HG03520 (cell line): ENCODE measurements around the gene TRPV2.

Experiments
- ATAC-seq: cut with Tn5 transposase; IDR thresholded peaks from one replicate; pipeline ENCODE4 v1.9.1; 2021; ENCODE audit warnings: mild to moderate bottlenecking, moderate library complexity; ENCODE audit not compliant: unreplicated experiment

TRPV2 gene

DNA sequence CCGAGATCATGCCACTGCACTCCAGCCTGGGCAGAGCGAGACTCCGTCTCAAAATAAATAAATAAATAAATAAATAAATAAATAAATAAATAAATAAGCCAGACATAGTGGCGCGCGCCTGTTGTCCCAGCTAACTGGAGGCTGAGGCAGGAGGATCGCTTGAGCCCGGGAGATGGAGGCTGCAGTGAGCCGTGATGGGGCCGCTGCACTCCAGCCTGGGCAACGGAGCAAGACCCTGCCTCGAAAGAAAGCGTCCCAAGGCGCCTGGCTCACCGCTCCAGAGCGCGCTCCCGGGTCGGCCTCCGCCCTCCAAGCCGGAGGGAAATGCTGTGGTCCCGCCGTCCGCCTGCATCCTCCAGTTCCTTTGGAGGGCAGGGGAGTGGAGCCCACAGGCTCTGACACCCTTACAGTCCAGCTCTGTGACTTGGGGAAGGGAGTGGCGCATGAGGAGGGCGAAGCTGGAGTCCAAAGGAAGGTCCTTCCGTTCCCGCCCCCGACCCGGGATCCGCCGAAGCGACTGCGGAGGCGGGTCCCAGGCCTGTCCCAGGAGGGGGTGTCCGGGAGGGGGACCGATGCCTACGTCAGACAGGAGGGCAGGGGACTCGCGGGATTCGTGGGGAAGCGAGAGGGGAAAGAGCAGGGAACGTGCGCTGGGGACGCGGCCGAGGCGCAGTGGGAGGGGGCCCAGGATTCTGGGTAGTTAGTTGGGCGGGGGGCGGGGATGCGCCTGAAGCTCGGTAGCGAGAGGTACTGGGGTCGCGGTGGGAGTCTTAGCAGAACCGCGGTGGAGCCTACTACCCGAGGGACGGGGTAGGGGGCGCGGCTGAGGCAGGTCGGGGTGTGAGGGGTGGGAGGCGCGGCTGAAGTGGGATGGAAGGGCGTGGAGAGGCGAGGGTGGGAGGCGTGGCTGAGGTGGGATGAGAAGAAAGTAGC, 8.4 kb upstream of the TRPV2 start:
- no peak for ATAC-seq

DNA sequence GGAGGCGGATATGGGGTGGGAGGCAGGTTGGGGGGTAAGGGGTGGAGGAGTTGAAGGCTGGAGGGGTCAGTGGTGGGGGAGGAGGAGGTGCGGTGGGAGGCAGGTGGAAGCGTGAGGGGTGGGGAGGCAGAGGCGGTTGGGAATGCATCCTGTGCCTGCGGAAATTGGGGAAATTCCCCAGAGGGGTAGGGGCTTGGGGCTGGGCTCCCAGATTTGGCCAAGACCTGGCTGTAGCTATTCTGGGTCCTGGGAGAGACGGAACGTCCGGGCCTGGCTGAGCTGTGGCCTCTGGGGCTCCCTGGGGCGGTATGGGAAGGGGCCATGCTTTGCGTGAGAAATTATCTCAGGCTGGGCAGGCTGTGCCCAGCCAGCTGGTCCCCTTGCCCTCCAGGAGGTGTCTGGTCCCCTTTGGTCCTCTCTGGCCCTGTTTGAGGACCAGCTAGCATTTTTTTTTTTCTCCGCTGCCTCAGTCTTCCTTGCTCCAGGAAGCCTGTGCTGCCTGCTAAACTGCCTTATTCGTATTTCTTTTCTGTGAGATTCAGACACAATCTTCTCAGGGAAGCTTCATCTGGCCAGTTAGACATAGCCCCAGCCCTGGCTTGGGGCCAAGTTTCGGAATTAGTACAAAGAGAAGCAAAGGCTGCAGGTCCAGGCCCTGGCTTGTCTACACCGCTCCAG, 7.3 kb upstream of the TRPV2 start:
- peak; percentile 73 for ATAC-seq

DNA sequence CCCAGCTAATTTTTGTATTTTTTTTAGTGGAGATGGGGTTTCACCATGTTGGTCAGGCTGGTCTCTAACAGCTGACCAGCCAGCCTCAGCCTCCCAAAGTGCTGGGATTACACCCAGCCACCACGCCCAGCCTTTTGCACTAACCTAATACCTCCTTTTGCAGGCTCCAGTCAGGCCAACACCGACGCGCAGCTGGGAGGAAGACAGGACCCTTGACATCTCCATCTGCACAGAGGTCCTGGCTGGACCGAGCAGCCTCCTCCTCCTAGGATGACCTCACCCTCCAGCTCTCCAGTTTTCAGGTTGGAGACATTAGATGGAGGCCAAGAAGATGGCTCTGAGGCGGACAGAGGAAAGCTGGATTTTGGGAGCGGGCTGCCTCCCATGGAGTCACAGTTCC, 2.0 kb downstream of the TRPV2 start:
- no peak for ATAC-seq

DNA sequence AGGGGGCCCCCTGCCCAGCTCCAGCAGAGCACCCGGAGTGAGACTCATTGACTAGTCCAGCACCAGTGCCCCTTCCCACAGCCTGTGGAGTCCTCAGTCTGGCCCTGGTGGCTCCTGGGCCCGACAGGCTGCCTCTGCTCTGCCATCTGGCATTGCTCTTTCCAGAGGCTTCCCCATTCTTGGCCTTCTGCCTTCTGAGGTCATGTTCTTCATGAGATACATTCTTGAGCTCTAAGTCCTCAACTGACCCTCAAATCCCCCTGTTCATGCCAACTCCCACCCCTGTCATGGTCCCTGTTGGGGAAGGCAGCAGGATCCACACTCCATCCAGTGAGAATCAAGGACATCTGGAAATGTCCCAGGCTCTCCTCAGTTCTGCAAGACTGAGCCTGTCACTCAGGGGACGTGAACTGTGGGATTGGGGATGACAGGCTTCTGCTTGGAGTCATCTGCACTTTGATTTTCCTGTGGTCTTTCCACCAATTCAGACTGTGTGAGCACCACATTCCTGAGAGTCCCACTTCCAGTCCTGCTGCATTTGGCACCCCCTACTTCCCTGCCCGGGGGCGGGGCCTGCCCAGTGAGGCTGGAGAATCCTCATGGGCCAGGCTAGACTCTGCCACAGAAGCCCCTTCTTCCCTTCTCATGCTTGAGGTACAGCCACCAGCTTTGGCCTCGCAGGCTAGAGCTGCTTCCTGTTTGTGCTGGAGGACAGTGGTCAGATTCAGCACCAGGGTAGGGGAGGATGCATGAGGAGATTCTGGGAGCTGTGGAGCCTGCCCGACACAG, 2.7 kb downstream of the TRPV2 start:
- no peak for ATAC-seq

DNA sequence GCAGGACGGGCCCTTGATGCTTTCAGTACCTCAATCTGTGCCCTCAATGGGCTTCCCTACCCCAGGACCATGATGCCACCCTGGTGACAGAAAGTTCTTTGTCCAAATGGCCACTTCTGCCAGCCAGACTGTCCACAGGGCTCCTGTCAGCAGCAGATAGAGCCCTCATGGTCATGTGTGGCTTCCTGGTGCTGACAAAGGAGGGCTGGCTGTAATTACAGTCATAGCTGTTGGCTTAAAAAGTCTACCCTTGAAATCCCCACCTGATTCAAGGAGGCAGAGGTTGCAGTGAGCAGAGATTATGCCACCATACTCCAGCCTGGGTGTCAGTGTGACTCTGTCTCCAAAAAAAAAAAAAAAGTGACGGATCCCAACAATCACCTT, 3.3 kb downstream of the TRPV2 start:
- ATAC-seq: no peak

DNA sequence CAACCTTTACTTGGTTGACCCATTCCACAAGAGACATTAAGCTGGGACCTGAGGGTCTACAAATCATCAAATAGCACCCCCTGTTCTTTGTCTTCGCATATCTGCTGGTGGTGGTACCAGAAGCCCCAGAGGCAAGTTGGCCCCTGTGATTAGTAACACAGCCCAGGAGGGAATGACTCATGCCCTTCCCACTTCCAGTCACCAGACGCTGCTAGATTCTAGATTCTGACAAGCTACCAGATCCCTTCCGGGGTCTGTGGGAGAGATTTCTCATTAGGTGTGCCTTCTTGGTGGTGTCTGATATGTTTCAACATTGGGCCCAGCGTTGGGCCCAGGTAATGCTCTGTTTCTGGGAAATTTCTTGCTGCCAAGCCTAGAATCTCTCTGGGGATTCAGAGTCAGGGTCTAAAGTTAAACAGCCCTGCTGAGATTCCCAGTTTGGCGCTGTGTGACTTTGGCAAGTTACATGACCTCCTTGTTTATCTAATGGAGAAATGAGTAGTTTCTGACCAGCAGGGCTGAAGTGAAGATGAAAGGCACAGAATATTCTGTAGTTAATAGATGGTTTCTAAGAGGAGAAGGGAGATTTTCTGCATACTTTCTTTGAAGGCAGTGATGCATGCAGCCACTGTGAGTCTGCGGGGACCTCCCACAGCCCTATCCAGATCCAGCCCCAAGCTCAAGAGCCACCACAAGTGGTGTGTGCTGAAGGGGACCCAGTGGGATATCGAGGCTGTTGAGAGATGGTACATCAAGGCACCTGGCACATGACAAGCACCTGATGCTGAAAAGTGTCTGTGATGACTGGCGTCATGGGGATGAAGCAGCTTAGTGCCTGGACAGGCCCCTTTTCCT, 3.9 kb downstream of the TRPV2 start:
- no peak for ATAC-seq

DNA sequence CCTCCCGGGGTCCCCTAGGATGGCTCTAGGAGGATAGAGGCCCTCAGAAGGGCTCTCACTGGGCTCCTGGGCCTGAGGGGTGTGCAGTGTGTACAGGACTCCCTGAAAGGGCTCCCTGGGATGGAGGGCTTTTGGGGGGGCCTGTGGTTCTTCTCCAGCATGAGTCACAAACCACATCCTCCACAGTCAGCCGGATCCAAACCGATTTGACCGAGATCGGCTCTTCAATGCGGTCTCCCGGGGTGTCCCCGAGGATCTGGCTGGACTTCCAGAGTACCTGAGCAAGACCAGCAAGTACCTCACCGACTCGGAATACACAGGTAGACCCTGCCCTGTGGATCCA, 4.5 kb downstream of the TRPV2 start:
- ATAC-seq: no peak

DNA sequence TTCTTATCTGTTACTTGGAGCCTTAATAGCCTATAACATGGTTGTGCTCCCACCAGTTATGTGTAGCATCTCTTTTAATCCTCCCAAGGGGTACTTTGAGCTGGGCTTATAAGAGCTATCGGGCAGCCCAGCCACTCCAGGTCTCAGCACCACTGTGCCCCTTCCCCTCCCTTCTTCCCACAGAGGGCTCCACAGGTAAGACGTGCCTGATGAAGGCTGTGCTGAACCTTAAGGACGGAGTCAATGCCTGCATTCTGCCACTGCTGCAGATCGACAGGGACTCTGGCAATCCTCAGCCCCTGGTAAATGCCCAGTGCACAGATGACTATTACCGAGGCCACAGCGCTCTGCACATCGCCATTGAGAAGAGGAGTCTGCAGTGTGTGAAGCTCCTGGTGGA, 7.0 kb downstream of the TRPV2 start:
- ATAC-seq: no peak

DNA sequence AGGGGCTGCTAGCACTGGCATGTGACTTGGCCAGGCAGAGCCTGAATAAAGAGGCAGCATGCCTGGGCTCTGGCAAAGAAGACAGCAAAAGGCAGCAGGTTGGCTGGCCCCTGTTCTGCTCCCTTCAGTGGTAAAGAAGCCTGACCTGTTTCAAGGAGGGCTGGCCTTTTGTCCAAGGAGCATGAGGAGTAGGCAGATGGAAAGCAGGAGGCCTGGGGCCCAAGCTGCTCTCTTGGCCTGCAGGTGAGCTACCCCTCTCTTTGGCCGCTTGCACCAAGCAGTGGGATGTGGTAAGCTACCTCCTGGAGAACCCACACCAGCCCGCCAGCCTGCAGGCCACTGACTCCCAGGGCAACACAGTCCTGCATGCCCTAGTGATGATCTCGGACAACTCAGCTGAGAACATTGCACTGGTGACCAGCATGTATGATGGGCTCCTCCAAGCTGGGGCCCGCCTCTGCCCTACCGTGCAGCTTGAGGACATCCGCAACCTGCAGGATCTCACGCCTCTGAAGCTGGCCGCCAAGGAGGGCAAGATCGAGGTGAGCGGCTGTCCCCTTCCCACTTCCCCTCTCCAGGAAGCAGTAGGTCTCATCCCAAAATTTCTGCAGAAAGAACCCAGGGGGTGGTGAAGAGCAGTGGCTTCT, 8.0 kb downstream of the TRPV2 start:
- no peak for ATAC-seq

DNA sequence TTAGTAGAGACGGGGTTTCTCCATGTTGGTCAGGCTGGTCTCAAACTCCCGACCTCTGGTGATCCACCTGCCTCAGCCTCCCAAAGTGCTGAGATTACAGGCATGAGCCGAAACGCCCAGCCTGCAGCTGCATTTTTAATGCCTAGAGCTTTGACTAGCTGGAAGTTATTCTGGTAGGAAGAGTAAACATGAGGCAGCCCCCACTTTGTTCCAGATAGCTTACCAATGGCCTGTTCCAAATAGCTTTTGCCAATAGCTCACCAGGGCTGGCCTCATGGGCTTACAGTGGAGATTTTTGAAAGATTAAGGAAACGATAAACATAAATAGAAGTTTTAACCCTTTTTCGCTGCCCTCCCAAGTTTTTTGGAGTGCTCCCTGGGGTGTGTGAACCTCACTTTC, 9.8 kb downstream of the TRPV2 start:
- no peak for ATAC-seq

DNA sequence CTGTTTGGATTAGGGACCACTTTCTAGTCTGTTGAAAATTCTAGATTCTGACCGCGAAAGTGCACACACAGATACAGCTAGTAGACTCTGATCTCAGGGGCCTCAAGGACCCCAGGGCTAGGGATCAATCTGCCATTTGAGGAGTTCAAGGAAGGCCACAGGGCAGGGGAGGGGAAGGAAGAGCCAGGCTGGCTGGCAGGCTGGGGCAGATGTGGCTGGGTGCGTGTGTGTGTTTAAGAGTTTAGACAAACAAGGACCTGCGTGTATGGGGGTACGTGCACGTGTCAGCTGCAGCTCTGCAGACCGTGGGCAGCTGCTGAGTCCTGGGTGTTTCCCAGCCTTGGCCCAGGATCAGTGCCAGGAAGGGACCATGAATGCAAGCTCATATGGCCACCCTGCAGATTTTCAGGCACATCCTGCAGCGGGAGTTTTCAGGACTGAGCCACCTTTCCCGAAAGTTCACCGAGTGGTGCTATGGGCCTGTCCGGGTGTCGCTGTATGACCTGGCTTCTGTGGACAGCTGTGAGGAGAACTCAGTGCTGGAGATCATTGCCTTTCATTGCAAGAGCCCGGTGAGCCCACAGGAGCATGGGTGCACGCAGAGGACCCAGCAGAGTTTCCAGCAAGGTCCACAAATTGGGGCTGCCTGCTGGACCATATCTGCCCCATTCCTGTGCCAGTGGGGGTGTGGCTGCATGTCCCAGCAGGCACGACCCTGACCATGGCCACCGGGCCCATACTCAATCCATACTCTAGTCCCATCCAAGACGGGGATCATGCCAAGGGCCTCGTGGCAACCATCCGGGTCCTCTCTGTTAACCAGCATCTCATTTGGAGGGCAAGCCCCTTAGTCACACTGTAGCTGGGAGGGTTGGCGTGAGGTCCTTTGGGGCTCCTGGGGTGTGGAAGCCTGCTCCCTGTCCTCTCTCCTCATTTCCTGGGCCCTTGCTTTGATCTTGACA, 10.6 kb downstream of the TRPV2 start:
- no peak for ATAC-seq

DNA sequence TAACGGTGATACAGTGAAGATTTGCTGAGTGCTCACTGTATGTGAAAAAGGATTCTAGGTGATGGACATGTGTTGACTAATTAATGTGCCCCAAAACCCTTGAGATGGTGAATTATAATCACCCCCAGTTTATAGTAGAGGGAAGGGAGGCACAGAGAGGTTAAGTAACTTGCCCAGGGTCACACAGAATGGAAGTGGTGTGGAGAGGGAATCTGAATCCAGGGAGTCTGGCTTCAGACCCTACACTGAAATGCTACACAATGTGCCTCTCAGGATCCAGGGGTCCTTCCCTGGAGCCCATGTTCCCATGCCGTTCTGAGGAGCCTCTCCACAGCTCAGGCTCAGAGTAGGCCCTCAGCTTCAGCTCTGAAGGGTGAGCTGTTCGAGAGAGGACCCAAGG, 11.6 kb downstream of the TRPV2 start:
- no peak for ATAC-seq

DNA sequence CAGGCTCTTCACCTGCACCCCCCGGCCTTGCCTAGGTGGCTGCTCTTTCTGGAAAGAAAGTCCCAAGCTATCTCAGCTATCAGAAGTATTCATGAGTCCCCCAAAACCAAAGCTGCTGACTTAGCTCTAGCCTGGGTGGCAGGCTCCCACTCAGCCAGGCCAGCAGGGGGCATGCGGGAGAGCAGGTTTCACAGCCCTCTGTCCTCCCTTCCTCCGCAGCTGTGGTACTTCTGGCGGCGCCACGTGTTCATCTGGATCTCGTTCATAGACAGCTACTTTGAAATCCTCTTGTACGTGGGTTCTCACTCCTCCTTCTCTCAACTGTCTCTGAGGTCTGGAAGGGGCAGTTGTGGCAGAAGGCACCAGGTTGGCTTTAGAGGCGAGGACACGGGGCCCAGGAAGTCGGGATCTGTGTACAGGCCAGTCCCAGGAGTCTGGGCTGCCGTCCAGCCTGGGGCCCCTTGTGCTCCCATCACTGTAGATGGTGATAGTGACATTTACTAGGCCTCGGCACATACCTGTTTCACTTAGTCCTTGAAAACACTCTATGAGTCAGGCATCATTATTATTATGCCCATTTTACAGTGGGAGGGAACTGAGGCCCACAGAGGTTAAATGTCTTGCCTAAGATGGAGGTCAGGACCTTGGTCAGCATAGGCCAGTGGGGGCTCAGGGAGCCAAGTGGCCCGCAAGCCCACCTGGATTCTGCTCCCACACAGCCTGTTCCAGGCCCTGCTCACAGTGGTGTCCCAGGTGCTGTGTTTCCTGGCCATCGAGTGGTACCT, 12.9 kb downstream of the TRPV2 start:
- no peak for ATAC-seq

DNA sequence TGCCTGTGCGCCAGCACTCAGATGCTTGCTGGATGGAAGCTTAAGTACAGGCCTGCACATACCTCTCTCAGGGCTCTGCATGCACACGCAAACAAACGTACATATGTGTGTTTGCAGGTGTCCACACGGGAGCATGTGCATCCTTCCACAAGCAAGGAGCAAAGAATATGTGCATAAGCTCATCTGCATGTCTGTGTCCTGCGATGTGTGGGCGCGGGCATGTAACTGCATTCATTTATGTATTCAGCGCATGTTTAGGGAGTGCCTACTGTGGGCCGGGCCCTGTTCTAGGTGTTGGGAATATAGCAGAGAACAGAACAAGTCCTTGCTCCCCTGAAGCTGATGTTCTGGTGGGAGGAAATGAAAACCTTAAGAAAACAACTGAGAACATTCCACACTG, 13.7 kb downstream of the TRPV2 start:
- ATAC-seq: no peak

DNA sequence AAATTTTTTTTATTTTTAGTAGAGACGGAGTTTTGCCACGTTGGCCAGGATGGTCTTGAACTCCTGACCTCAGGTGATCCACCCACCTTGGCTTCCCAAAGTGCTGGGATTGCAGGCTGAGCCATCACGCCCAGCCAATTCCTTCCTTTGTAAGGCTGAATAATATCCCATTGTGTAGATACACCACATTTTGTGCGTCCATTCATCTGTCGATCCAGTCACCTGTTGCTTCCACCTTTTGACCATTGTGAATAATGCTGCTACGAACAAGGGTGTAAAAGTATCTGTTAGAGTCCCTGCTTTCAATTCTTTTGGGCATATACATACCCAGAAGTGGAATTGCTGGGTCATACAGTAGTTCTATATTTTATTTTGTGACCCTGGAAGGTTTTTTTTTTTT, 15.3 kb downstream of the TRPV2 start:
- ATAC-seq: no peak

DNA sequence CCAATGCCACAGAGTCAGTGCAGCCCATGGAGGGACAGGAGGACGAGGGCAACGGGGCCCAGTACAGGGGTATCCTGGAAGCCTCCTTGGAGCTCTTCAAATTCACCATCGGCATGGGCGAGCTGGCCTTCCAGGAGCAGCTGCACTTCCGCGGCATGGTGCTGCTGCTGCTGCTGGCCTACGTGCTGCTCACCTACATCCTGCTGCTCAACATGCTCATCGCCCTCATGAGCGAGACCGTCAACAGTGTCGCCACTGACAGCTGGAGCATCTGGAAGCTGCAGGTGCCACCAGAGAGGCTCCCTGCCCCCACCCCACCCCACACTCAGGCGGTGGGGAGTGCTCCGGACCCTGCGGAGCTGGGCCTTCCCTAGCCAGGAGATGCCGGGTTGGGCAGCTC, 16.6 kb downstream of the TRPV2 start:
- no peak for ATAC-seq

DNA sequence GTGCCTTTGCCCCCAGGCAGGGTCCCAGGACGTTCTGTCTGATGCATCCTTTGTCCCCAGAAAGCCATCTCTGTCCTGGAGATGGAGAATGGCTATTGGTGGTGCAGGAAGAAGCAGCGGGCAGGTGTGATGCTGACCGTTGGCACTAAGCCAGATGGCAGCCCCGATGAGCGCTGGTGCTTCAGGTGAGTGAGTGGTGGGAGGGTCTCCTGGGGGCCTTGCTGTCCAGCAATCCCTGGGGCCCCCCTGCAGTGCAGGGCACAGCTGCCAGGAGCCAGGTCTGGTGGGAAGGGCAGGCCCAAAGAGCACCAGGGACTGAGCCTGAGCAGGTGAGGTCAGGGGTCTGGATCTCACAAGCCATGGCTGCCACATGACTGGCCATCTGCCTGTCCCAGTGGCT, 18.1 kb downstream of the TRPV2 start:
- ATAC-seq: no peak

DNA sequence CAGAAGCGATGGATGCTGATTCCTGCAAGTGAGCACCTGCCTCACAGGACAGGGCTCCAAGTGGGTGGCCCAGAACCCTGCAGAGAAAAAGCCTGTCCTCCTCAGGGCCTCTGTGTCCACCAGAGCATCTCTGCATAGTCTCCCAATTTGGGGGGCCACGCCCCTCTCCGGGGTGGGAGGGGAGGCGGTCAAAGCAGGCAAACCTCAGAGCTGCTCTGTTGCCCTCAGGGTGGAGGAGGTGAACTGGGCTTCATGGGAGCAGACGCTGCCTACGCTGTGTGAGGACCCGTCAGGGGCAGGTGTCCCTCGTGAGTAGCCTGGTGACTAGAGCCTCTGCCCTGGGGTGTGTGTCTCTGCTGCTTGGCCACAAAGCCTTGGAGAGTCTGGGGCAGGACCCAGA, 19.3 kb downstream of the TRPV2 start:
- no peak for ATAC-seq
